ENCODE results near the gene DIO3.

DNA sequence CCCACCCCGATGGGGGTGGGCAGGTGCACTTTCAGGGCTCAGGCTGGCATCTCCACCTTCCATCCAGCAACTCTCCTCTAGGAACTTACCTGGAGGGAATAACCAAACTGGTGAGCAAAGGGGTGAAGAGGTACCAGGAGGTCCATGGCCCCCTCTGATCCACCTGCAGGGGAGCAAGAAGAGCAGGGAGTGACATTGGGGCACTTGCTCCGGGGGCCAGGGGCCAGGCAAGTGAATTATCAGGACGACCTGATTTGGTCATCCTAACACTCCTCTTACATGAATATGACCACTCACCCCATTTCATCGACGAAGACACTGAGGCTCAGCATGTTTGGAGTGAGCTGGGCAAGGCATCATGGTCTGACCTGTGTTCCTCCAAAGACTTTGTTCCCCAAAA is 6.0 kb downstream of the DIO3 start:
- no peak for TF ChIP-seq CTCF (IDR thresholded peaks at IDR 0.05)
- no peak for TF ChIP-seq POLR2A (IDR thresholded peaks at IDR 0.05)

All from breast epithelium (tissue), 3 donors.